Measurements from ENCODE around the gene HSBP1L1.
"Not testable (repeated sequence)": the region's sequence is repeated elsewhere in the genome, so short reads cannot be mapped to it uniquely, and the experiment has no call there.

The HSBP1L1 gene

GRCh38 chr18:79945118-79946042 lies 19.1 kb upstream of the HSBP1L1 start:
- no peak for DNase-seq

- no peak for DNase-seq
Measured at GRCh38 chr18:79947054-79947755, 17.2 kb upstream of the HSBP1L1 start.

- no peak for DNase-seq
Measured at GRCh38 chr18:79947881-79948610, 16.4 kb upstream of the HSBP1L1 start.

- no peak for DNase-seq
Measured at GRCh38 chr18:79948719-79949411, 15.6 kb upstream of the HSBP1L1 start.

GRCh38 chr18:79949697-79950487 lies 14.6 kb upstream of the HSBP1L1 start:
- DNase-seq = no peak

GRCh38 chr18:79950515-79951341 lies 13.7 kb upstream of the HSBP1L1 start:
- no peak for DNase-seq

- no peak for DNase-seq
Measured at GRCh38 chr18:79951545-79952455, 12.6 kb upstream of the HSBP1L1 start, which contains the start of gene SLC66A2. Gene SLC66A2, minus strand, starts transcription at chr18:79951653. Its CDS starts 727 bp downstream, at chr18:79950926.

GRCh38 chr18:79952456-79952995 lies 11.9 kb upstream of the HSBP1L1 start:
- no peak for DNase-seq

- DNase-seq = no peak
Measured at GRCh38 chr18:79952996-79953559, 11.4 kb upstream of the HSBP1L1 start.

- no peak for DNase-seq
Measured at GRCh38 chr18:79953971-79954651, 10.3 kb upstream of the HSBP1L1 start.

- no peak for DNase-seq
Measured at GRCh38 chr18:79954791-79955190, 9.7 kb upstream of the HSBP1L1 start.

GRCh38 chr18:79955302-79956075 lies 9.0 kb upstream of the HSBP1L1 start:
- no peak for DNase-seq

- no peak for DNase-seq
Measured at GRCh38 chr18:79956276-79956675, 8.2 kb upstream of the HSBP1L1 start.

- DNase-seq = no peak
Measured at GRCh38 chr18:79958981-79959380, 5.5 kb upstream of the HSBP1L1 start.

- DNase-seq = not testable (repeated sequence)
Measured at GRCh38 chr18:79960161-79960801, 4.2 kb upstream of the HSBP1L1 start.

- no peak for DNase-seq
Measured at GRCh38 chr18:79960921-79961526, 3.4 kb upstream of the HSBP1L1 start.
